HCT116 (cell line): Measurements from ENCODE around the gene RNU7-1. TPM values are rescaled to one million over a fixed set of nuclear protein-coding genes. Genes with fewer than 3 reads are reported as not detected.
A peak's percentile ranks its signal among the peaks of the same experiment; 100 is the strongest.

Experiments
- ATAC-seq: fragments of 200-7000 bp; cut with Tn5 transposase; 2 replicates; pipeline ENCODE4 v1.9.1; 2020; ENCODE audit warnings: mild to moderate bottlenecking, moderate library complexity
- BruUV-seq: library from RNA; stranded (reverse); fragments of 400-500 nt; replicated peaks from 2 replicates; lab custom pipeline; 2021; lab: Mats Ljungman, UMichigan
- CTCF ChIA-PET: fragments of 300-600 bp; sonication (Branson Sonifier 250); formaldehyde crosslinking; loops from one replicate; lab custom pipeline; 2021; ENCODE audit warnings: antibody characterized with exemption; lab: Charles Lee
- POLR2A ChIA-PET: fragments of 300-600, 350-600 bp; sonication (Branson Sonifier 250); formaldehyde crosslinking; loops from one replicate; lab custom pipeline; 2021; ENCODE audit warnings: antibody characterized with exemption; lab: Charles Lee
- RAD21 ChIA-PET, 2 experiments: fragments of 300-600 bp; sonication (Branson Sonifier 250); formaldehyde crosslinking; loops; one replicate each; lab custom pipeline; 2023; ENCODE audit warnings: low total read pairs in 2 of 2; ENCODE audit not compliant: uncharacterized antibody in 2 of 2, unreplicated experiment in 2 of 2, low non-redundant PET in 1 of 2; lab: Charles Lee
- DNase-seq: peaks from one replicate; pipeline ENCODE4 v3.0.0-alpha.2; 2010; ENCODE audit warnings: low read depth, low spot score
- H2AFZ ChIP-seq: fragments of 200-600 bp; shearing (Covaris generic), sonication (generic); 2 replicates; pipeline ENCODE4 v1.6.1; 2017; ENCODE audit warnings: low read depth, mixed run types, mixed read lengths, antibody characterized with exemption, low read length; ENCODE audit not compliant: poor library complexity, severe bottlenecking
- H3K27ac ChIP-seq: 2 replicates; pipeline ENCODE4 v1.5.1; 2012; ENCODE audit warnings: low read depth, low read length
- H3K27me3 ChIP-seq: fragments of 200-600 bp; sonication (generic); 2 replicates; pipeline ENCODE4 v1.6.1; 2016; ENCODE audit warnings: mixed run types, low read length, mixed read lengths; ENCODE audit not compliant: insufficient read depth
- H3K36me3 ChIP-seq, 2 experiments: fragments of 200-500 bp in 1 of 2; fragments of 200-600 bp in 1 of 2; sonication (Bioruptor generic) in 1 of 2; sonication (generic) in 1 of 2; 2 replicates each; pipeline versions ENCODE4 v1.5.1 to v1.6.1; 2014 to 2016; ENCODE audit warnings: low read length in 2 of 2, inconsistent platforms in 1 of 2, mixed read lengths in 1 of 2, mixed run types in 1 of 2; ENCODE audit not compliant: insufficient read depth in 2 of 2, control insufficient read depth in 1 of 2
- H3K4me1 ChIP-seq, 2 experiments: fragments of 200-600 bp in 1 of 2; sonication (generic) in 1 of 2; 2 replicates each; pipeline versions ENCODE4 v1.5.1 to v1.6.1; 2012 to 2017; ENCODE audit warnings: low read length in 2 of 2, inconsistent platforms in 1 of 2, mild to moderate bottlenecking in 1 of 2, mixed read lengths in 1 of 2, mixed run types in 1 of 2, moderate library complexity in 1 of 2; ENCODE audit not compliant: insufficient read depth in 2 of 2, control insufficient read depth in 1 of 2
- H3K4me2 ChIP-seq: fragments of 200-600 bp; sonication (generic); 2 replicates; pipeline ENCODE4 v1.6.1; 2017; ENCODE audit warnings: mixed run types, low read length, mixed read lengths
- H3K4me3 ChIP-seq, 2 experiments: fragments of 200-600 bp in 1 of 2; sonication (generic) in 1 of 2; replicated peaks in 1 of 2; 2 replicates each; pipeline ENCODE4 v1.5.1; 2011 to 2016; ENCODE audit warnings: low read length in 2 of 2, control low read depth in 1 of 2, low read depth in 1 of 2, mild to moderate bottlenecking in 1 of 2, mixed read lengths in 1 of 2, mixed run types in 1 of 2
- H3K79me2 ChIP-seq: fragments of 200-600 bp; sonication (generic); 2 replicates; pipeline ENCODE4 v1.6.1; 2017; ENCODE audit warnings: mild to moderate bottlenecking, mixed run types, low read length, moderate library complexity, mixed read lengths; ENCODE audit not compliant: insufficient read depth
- H3K9ac ChIP-seq: fragments of 200-600 bp; sonication (generic); 2 replicates; pipeline ENCODE4 v1.6.1; 2016; ENCODE audit warnings: low read length, mixed read lengths
- H3K9me2 ChIP-seq: fragments of 200-600 bp; sonication (generic), shearing (Covaris generic); 2 replicates; pipeline ENCODE4 v1.6.1; 2017; ENCODE audit warnings: mixed run types, mild to moderate bottlenecking, moderate library complexity; ENCODE audit not compliant: insufficient read depth
- H3K9me3 ChIP-seq, 2 experiments: fragments of 200-500 bp in 1 of 2; fragments of 200-600 bp in 1 of 2; sonication (Bioruptor generic) in 1 of 2; sonication (generic) in 1 of 2; 2 replicates each; pipeline ENCODE4 v1.6.1; 2014 to 2017; ENCODE audit warnings: low read length in 2 of 2, mixed read lengths in 2 of 2, inconsistent platforms in 1 of 2, low read depth in 1 of 2, mild to moderate bottlenecking in 1 of 2, mixed run types in 1 of 2, moderate library complexity in 1 of 2; ENCODE audit not compliant: control insufficient read depth in 1 of 2, insufficient read depth in 1 of 2
- H4K20me1 ChIP-seq: fragments of 200-600 bp; sonication (generic), shearing (Covaris generic); 2 replicates; pipeline ENCODE4 v1.6.1; 2017; ENCODE audit warnings: mixed run types, mild to moderate bottlenecking, moderate library complexity; ENCODE audit not compliant: insufficient read depth
- CBX3 ChIP-seq: IDR thresholded peaks from 2 replicates; pipeline ENCODE4 v1.6.1; 2012; ENCODE audit warnings: low read depth
- CTCF ChIP-seq, 3 experiments: fragments of 200-600 bp in 1 of 3; sonication (generic) in 1 of 3; IDR thresholded peaks in 2 of 3; conservative IDR thresholded peaks in 1 of 3; 2 replicates each; pipeline ENCODE4 v1.5.1; 2012 to 2017; ENCODE audit warnings: low read depth in 2 of 3, low read length in 2 of 3, antibody characterized with exemption in 1 of 3, borderline replicate concordance in 1 of 3, control low read depth in 1 of 3, mild to moderate bottlenecking in 1 of 3, mixed read lengths in 1 of 3, mixed run types in 1 of 3, moderate library complexity in 1 of 3; ENCODE audit not compliant: insufficient read depth in 1 of 3
- ELF1 ChIP-seq: IDR thresholded peaks from 2 replicates; pipeline ENCODE4 v1.6.1; 2012; ENCODE audit warnings: low read depth, borderline replicate concordance
- EZH2phosphoT487 ChIP-seq: fragments of 200-600 bp; IDR thresholded peaks from 2 replicates; pipeline ENCODE4 v1.6.1; 2018; ENCODE audit warnings: antibody characterized with exemption, borderline replicate concordance
- FOSL1 ChIP-seq: IDR thresholded peaks from 2 replicates; pipeline ENCODE4 v1.6.1; 2012; ENCODE audit warnings: low read depth
- JUND ChIP-seq: IDR thresholded peaks from 2 replicates; pipeline ENCODE4 v1.6.1; 2012
- MAX ChIP-seq: IDR thresholded peaks from 2 replicates; pipeline ENCODE4 v1.6.1; 2012
- POLR2A ChIP-seq: IDR thresholded peaks from 2 replicates; pipeline ENCODE4 v1.7.0; 2011; ENCODE audit warnings: borderline replicate concordance; ENCODE audit not compliant: insufficient read depth, insufficient read length; ENCODE audit errors: extremely low read depth
- POLR2AphosphoS5 ChIP-seq: IDR thresholded peaks from 2 replicates; pipeline ENCODE4 v1.6.1; 2011; ENCODE audit warnings: mild to moderate bottlenecking, low read depth, low read length, moderate library complexity
- RAD21 ChIP-seq: IDR thresholded peaks from 2 replicates; pipeline ENCODE4 v1.6.1; 2012; ENCODE audit warnings: low read depth, mild to moderate bottlenecking
- SRF ChIP-seq: IDR thresholded peaks from 2 replicates; pipeline ENCODE4 v1.6.1; 2012; ENCODE audit warnings: low read depth
- TCF7L2 ChIP-seq: IDR thresholded peaks from 2 replicates; pipeline ENCODE4 v1.7.0; 2011; ENCODE audit warnings: borderline replicate concordance, inconsistent platforms; ENCODE audit not compliant: insufficient read depth, insufficient read length; ENCODE audit errors: extremely low read depth
- ZFX ChIP-seq: fragments of 450-650 bp; IDR thresholded peaks from 2 replicates; pipeline ENCODE4 v1.6.1; 2017
- ZNF274 ChIP-seq: fragments of 200-500 bp; sonication (Bioruptor generic); IDR thresholded peaks from 2 replicates; pipeline ENCODE4 v1.6.1; 2014; ENCODE audit warnings: mild to moderate bottlenecking, low read depth, low read length, inconsistent platforms
- intact Hi-C: fragments of 100-400 bp; cut with micrococcal nuclease; formaldehyde crosslinking; loops from 2 replicates; pipeline ENCODE4 v1.10.0; 2022
- total RNA-seq: library from RNA; stranded (reverse); gene quantifications from one replicate; pipeline ENCODE4 v1.2.1, GENCODE V29; 2021; ENCODE audit not compliant: unreplicated experiment

The RNU7-1 gene
- total RNA-seq, 1 experiment from 2014 or later, result not detected

- Histone ChIP-seq H3K4me2 (no peak overlapping the region), H3K36me3 (peaks cover 8 to 17% of the 10 kb centered on the region in 2 experiments), H3K4me3 (no peak overlapping the region), H3K27ac (no peak overlapping the region), H3K27me3 (no peaks in the 10 kb centered on the region), H3K9me2 (no peaks in the 10 kb centered on the region), H4K20me1 (no peaks in the 10 kb centered on the region), H3K9me3 (no peaks in the 10 kb centered on the region), H3K9ac (no peak overlapping the region), H2AFZ (no peak overlapping the region), H3K79me2 (peaks cover 13% of the 10 kb centered on the region; the same call in 1 of the 2 replicates), H3K4me1 (peaks cover 12 to 34% of the 10 kb centered on the region in 2 experiments)
- ChIA-PET RAD21 (no interaction called here), POLR2A (interaction anchor here (0.6 kb wide), 1 partner anchor 189 kb away, joined by 5 read pairs; no protein-coding TSS in a partner anchor), CTCF (no interaction called here)
- intact Hi-C loops, result no loop called here
- DNase-seq, result no peak
- BruUV-seq, result no TSS peak
- ATAC-seq, result no peak
- 0 out of 6 replicates have a peak, but pooled peaks of 1 of the 3 experiments have one; percentile 12 for TF ChIP-seq CTCF (IDR thresholded peaks at IDR 0.05 in 2 of 3, conservative IDR thresholded peaks at IDR 0.05 in 1 of 3; ENCODE audit: borderline replicate concordance in 1 of 3, insufficient read depth in 1 of 3, low read depth in 2 of 3, low read length in 2 of 3)
- no peak for TF ChIP-seq POLR2AphosphoS5
- no peak for TF ChIP-seq EZH2phosphoT487
Measured at GRCh38 chr12:6919588-6919987, 24.0 kb upstream of the RNU7-1 start.

GRCh38 chr12:6921539-6921938, 22.1 kb upstream of the RNU7-1 start:
- Histone ChIP-seq H3K27ac (no peak overlapping the region), H3K4me1 (peaks cover 13 to 39% of the 10 kb centered on the region in 2 experiments), H3K9ac (no peak overlapping the region), H3K79me2 (no peaks in the 10 kb centered on the region), H3K9me3 (no peaks in the 10 kb centered on the region), H2AFZ (no peak overlapping the region), H3K4me3 (no peak overlapping the region), H3K36me3 (peaks cover 4 to 13% of the 10 kb centered on the region in 2 experiments; a peak in 3 of 4 replicates), H4K20me1 (no peaks in the 10 kb centered on the region), H3K27me3 (no peaks in the 10 kb centered on the region), H3K4me2 (no peak overlapping the region), H3K9me2 (no peaks in the 10 kb centered on the region)
- no peak for DNase-seq
- ChIA-PET CTCF (no interaction called here), RAD21 (no interaction called here), POLR2A (interaction anchor here (2.7 kb wide), 1 partner anchor 22 kb away, joined by 7 read pairs; the partner anchor contains the start of genes C12orf57 and RNU7-1)
- intact Hi-C loops, result no loop called here
- no TSS peak for BruUV-seq
- ATAC-seq, result no peak
- TF ChIP-seq TCF7L2 (no peak), RAD21 (no peak), ELF1 (no peak), POLR2A (no peak), ZFX (no peak), JUND (no peak), POLR2AphosphoS5 (no peak), CBX3 (no peak), MAX (no peak), SRF (no peak), FOSL1 (no peak), ZNF274 (no peak)
